ENCODE results near the gene TCF4. TPM values are rescaled to one million over a fixed set of nuclear protein-coding genes. Genes with fewer than 3 reads are reported as not detected.

Gene TCF4
- total and polyA plus RNA-seq, 2 donors (not counting 3 experiments of a cell fraction or from before 2014, with no cell fraction given), result 183 to 390 TPM

- no TSS peak for BruUV-seq (replicated peaks)
- no peak for DNase-seq (ENCODE audit: low read depth, low spot score)
- no peaks in the 10 kb centered on the region for H3K9me3 ChIP-seq (replicated peaks; ENCODE audit: control insufficient read depth, insufficient read depth, low read length)
- peaks cover 42% of the 10 kb centered on the region for H4K20me1 ChIP-seq (replicated peaks; ENCODE audit: control insufficient read depth, extremely low read depth, insufficient read depth, low read length)
- intact Hi-C loops (cut with micrococcal nuclease), result no loop called here
- CTCF ChIA-PET, result interaction anchor here (1.0 kb wide), 1 partner anchor 37 kb away, joined by 3 read pairs; no protein-coding TSS in a partner anchor
- no peak for FAIRE-seq
- TF ChIP-seq CTCF (IDR thresholded peaks at IDR 0.05; ENCODE audit: extremely low read depth in 1 of 2, insufficient read depth in 1 of 2, low read depth in 1 of 2, low read length in 2 of 2) (no peak), EZH2 (IDR thresholded peaks at IDR 0.05; ENCODE audit: borderline replicate concordance, low read depth, low read length, severe bottlenecking) (no peak), POLR2A (IDR thresholded peaks at IDR 0.05; ENCODE audit: low read depth, low read length) (no peak), JUN (IDR thresholded peaks at IDR 0.05; ENCODE audit: borderline replicate concordance, insufficient read depth, insufficient read length, low read depth) (no peak), GATA2 (IDR thresholded peaks at IDR 0.05; ENCODE audit: insufficient read depth, insufficient read length, low read depth, low read length) (no peak), MYC (IDR thresholded peaks at IDR 0.05; ENCODE audit: low read depth, low read length) (no peak), MAX (IDR thresholded peaks at IDR 0.05; ENCODE audit: insufficient read depth, insufficient read length) (no peak), FOS (IDR thresholded peaks at IDR 0.05; ENCODE audit: borderline replicate concordance, insufficient read depth, low read length) (no peak)
- dilution Hi-C loops (cut with MboI; ENCODE audit: extremely low pct_ligation_motif_present, low sequenced_read_pairs), result no loop called here
- peaks cover 2 to 4% of the 10 kb centered on the region in 2 experiments for H3K36me3 ChIP-seq (ENCODE audit: control insufficient read depth in 2 of 2, extremely low read depth in 1 of 2, insufficient read depth in 2 of 2, low read length in 2 of 2)
- no peaks in the 10 kb centered on the region for H3K27me3 ChIP-seq (ENCODE audit: control insufficient read depth in 2 of 2, insufficient read depth in 2 of 2, low read length in 2 of 2)
- no peak overlapping the region for H2AFZ ChIP-seq (ENCODE audit: low read depth, low read length)
- no peaks in the 10 kb centered on the region for H3K4me1 ChIP-seq (ENCODE audit: control insufficient read depth, extremely low read depth, insufficient read depth, low read length)
- no peak overlapping the region for H3K4me2 ChIP-seq (ENCODE audit: insufficient read depth, low read length)
- H3K9me1 ChIP-seq (replicated peaks; ENCODE audit: control insufficient read depth, extremely low read depth, insufficient read depth, low read length), result no peaks in the 10 kb centered on the region
- H3K9ac ChIP-seq (replicated peaks; ENCODE audit: extremely low read depth, insufficient read depth, low read length), result no peak overlapping the region
- no peak overlapping the region for H3K4me3 ChIP-seq (replicated peaks in 1 of 3; ENCODE audit: insufficient read depth in 1 of 3, low read depth in 1 of 3, low read length in 3 of 3)
- H3K79me2 ChIP-seq (ENCODE audit: control insufficient read depth, insufficient read depth, low read length), result peaks cover 72% of the 10 kb centered on the region
- POLR2A ChIA-PET, result no interaction called here
- H3K27ac ChIP-seq (ENCODE audit: insufficient read depth, low read depth, low read length), result no peak overlapping the region
These were observed 281.5 kb downstream of the TCF4 start for GRCh38 chr18:55306359-55307024.
